Ecto neural progenitor cell (in vitro differentiated cells): ENCODE measurements around the gene PLCE1.

Source experiments
- DNase-seq: peaks from one replicate; pipeline ENCODE4 v3.0.0-alpha.2; 2018; ENCODE audit warnings: low spot score

PLCE1 gene

GRCh38 chr10:93994438-93994801 lies 689 bp downstream of the PLCE1 start:
- DNase-seq = no peak

GRCh38 chr10:93995182-93995581 lies 1.5 kb downstream of the PLCE1 start:
- DNase-seq = no peak

GRCh38 chr10:93995598-93996271 lies 2.0 kb downstream of the PLCE1 start:
- DNase-seq = no peak

GRCh38 chr10:93996551-93996950 lies 2.8 kb downstream of the PLCE1 start:
- DNase-seq = no peak

GRCh38 chr10:93997546-93997945 lies 3.8 kb downstream of the PLCE1 start:
- no peak for DNase-seq

GRCh38 chr10:93999401-93999851 lies 5.7 kb downstream of the PLCE1 start:
- DNase-seq = peak; percentile 50

- DNase-seq = no peak
Measured at GRCh38 chr10:94000638-94001415, 7.1 kb downstream of the PLCE1 start.

GRCh38 chr10:94001416-94001810 lies 7.7 kb downstream of the PLCE1 start:
- no peak for DNase-seq

GRCh38 chr10:94002156-94002555 lies 8.4 kb downstream of the PLCE1 start:
- DNase-seq = no peak

GRCh38 chr10:94003488-94003887 lies 9.8 kb downstream of the PLCE1 start:
- no peak for DNase-seq

GRCh38 chr10:94005050-94005449 lies 11.3 kb downstream of the PLCE1 start:
- no peak for DNase-seq

- no peak for DNase-seq
Measured at GRCh38 chr10:94006591-94007550, 13.1 kb downstream of the PLCE1 start.

GRCh38 chr10:94008526-94008925 lies 14.8 kb downstream of the PLCE1 start:
- DNase-seq = no peak

- no peak for DNase-seq
Measured at GRCh38 chr10:94010116-94010515, 16.4 kb downstream of the PLCE1 start.

- no peak for DNase-seq
Measured at GRCh38 chr10:94010886-94011285, 17.2 kb downstream of the PLCE1 start.

GRCh38 chr10:94011296-94011695 lies 17.6 kb downstream of the PLCE1 start:
- no peak for DNase-seq

- no peak for DNase-seq
Measured at GRCh38 chr10:94012834-94013233, 19.1 kb downstream of the PLCE1 start.

GRCh38 chr10:94013331-94013760 lies 19.6 kb downstream of the PLCE1 start:
- no peak for DNase-seq

- DNase-seq = no peak
Measured at GRCh38 chr10:94014304-94014703, 20.6 kb downstream of the PLCE1 start.

- DNase-seq = no peak
Measured at GRCh38 chr10:94016727-94017714, 23.3 kb downstream of the PLCE1 start.

GRCh38 chr10:94018107-94018506 lies 24.4 kb downstream of the PLCE1 start:
- no peak for DNase-seq
